HPDE6-E6E7 (cell line): Measurements from ENCODE around the gene FAM168A.
A peak's percentile ranks its signal among the peaks of the same experiment; 100 is the strongest.
"Not testable (repeated sequence)": the region's sequence is repeated elsewhere in the genome, so short reads cannot be mapped to it uniquely, and the experiment has no call there.

Experiments
- DNase-seq: peaks from one replicate; pipeline ENCODE4 v3.0.0; 2011; ENCODE audit warnings: missing footprints; ENCODE audit errors: extremely low spot score

Gene FAM168A

DNA sequence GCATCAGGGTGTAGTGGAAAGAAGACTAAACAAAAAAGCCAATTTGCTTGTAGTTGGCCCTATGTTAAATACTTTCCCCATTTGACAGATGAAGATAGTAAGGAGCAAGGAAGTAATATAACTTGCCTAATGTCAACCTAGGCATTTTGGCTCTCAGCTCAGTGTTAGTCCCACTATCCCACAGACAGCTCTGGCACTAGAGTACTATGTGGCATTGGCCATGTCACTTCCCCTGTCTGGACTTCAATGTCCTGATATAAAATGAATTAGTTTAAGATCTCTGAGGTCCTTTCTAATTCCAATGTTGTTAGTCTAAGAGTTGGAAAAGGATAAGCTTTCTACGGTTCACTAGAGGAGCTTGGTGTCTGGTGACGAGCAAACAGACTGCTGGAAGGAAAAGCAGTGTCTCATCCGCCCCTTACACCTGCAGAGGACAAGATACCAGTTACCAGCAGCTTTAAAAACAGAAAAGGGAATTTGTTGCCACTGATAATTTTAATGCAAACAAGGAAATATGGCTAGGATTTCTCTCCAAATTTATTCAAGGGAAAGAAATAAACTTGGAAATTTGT is 129.2 kb downstream of the FAM168A start:
- DNase-seq, result no peak

DNA sequence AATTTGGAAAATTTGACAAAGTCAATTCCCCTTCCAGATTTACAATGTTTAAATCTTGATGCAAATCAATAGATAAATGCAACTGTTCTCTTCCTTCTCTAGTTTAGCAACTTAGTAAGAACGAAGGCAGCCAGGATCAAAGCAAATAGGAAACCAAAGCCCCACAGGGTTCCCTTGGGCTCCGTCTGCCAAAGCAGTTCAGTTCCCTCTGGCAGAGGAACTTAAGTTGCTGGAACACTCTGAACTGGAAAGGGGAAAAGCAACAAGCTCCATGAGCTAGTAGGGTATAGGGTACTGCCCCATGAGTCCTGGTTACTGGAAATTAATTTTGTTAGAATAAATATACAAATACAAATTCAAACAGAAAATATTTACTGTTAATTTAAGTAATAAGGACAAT is 130.4 kb downstream of the FAM168A start:
- DNase-seq, result no peak

DNA sequence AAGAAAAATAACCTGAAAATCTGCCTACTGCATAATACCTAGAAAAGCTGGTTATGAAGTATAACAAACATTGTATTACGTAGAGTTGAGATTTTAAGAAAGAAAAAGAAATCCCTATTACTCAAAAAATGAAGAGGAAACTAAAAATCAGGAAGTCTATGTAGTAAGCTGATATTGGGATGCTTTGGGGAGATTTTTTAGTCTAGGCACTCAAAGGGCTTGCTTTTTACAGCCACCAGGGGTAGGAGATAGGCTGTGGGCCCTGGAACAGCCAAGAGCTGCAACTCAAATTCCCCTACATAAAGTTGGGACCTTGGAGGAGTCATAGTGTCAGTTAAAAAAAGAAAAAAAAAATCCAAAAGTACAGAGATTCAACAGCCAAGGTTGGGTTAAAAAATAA is 131.3 kb downstream of the FAM168A start:
- DNase-seq, result no peak

DNA sequence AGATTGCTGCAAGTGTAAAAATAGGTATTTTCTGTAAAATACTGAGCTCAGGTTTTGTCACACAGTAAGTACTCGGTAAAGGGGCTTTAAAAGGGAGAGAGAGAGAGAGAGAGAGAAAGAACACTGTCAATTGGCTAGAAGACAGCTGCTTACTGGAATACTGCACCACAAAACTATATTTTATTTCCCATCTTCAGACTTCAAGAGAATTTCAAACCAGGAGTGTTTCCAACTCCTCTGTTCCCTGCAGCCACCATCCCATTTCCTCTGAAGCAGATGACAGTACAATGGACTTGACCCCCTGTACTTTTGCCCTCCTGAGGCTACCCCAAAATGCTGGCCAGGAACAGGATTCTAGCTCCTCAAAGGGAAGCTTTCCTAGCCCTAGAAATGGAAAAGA is 132.0 kb downstream of the FAM168A start:
- DNase-seq, result no peak

DNA sequence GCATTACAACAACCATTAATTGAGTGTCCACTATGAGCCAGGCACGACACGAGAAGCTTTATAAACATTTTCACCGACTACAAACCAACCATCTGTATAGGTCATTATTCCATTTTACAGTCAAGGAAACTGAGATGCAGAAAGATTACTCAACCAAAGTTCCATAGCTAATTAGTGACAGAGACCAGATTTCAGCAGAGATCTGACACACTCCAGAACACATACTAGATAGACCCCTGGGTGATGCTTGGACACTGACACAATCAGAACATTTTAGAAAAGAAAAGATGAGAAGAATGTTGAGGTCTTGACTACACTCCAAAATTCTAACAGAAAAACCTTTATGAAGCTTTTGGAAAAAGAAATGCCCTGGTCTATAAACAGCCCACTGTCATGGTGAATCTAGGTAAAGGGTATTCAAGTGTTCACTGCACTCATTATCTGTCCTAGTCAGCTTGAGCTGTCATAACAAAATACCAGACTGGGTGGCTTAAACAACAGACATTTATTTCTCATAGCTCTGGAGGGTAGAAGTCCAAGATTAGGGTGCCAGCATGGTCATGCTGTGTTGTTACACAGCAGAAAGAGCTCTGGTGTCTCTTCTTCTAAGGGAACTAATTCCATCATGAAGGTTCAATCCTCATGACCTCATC is 132.8 kb downstream of the FAM168A start:
- DNase-seq, result no peak

DNA sequence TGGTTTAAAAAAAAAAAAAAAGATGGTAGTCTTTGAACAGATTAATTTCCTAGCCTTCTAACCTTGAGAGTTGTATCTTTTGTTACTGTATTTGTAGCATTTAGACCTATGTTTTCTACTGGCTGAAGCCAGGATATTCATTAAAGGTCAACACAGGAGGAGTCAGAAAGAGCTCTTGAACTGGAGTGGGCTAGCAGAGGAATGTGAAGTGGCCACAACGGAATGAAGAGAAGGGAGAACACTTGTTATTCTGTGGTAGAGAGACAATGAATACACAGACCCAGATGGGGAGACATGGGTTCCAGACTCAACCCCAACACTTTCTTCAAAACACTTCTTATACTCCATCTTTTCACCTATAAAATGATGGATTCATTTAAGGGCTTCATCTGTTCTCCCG is 133.6 kb downstream of the FAM168A start:
- DNase-seq, result no peak

DNA sequence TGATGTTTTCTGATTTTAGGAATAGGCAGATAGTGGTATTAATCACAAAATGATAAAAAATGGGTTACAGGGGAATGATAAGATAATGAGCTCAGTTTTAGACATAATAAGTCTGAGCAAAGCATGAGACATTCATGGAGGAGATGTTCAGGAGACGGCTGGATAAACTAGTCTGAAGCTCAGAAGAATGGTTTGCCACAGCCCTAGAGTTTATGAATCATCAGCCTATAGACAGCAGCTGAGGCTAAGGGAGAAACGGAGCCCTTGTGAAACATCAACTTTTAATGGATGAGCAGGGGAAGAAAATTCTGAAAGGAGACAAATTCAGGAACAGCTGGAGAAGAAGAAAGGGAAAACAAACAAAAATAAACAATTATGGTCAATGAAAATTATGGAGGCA is 134.6 kb downstream of the FAM168A start:
- DNase-seq, result peak; percentile 7

DNA sequence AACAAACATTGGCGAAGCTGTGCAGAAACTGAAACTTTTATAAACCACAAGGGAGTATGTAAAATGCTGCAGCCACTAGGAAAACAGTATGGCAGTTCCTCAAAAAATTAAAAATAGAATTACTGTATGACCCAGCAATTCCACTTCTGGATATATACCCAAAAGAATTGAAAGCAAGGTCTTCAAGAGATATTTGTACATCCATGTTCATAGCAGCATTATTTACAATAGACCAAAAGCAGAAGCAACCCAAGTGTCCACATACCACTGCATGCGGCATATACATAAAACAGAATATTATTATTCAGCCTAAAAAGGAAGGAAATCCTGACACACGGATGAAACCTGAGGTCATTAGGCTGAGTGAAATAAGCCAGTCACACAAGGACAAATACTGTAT is 135.9 kb downstream of the FAM168A start:
- no peak for DNase-seq

DNA sequence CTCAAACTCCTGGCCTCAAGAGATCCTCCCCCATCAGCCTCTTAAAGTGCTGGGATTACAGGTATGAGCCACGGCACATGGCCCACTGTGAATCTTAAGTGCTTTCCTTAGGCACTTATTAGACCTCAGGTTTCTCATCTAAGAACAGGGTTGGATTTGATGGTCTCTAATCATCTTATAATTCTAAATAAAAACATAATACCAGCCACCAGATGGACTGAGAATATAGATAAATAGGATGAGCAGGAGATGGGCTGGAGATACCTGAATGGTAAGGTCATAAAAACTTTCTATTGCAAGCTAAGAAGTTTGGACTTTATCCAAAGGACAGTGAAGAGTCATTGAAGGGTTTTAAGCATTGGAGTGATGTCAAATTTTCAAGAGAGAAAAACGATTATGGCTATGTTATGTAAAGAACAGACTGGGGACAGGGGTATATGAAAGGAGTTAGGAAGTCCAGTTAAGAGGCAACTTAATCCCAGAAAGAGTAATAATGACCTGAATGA is 136.5 kb downstream of the FAM168A start:
- DNase-seq, result no peak

DNA sequence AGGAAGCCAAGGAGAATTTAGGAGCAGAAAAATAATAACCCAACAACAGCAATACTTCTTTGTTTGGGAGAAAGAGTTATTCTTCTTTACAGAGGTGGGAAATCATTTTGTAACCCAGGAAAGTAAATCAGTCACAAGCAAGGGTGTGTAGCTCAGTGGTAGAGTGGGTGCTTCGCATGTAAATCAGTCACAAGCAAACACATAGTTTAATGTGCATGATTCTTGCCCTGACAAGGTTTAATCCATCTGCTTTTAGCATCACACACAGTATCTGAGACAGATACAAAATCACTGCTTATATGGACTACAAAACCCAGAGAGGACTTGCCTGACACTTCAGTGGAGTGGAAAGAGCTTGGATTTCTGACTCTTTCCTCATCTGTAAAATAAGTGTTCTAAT is 139.7 kb downstream of the FAM168A start:
- DNase-seq, result no peak

DNA sequence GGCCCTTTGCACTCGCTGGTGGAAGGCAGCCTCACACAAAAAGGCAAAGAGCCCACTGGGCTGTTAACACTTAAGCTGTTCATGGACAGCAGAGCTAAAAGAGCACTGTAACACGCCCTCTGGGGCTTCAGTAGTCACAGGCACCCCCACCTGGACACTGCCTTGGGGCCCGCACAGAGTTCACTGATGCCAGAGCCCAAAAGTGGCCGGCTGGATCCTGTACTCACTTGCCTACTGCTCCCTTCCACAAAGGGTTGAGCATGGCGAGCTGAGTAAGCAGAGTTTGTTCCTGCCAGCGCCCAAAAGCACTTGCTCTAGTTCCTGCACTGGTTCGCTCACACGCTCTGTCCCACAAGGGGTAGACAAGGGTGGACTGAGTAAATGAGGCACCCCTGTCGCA is 142.9 kb downstream of the FAM168A start:
- DNase-seq, result no peak

DNA sequence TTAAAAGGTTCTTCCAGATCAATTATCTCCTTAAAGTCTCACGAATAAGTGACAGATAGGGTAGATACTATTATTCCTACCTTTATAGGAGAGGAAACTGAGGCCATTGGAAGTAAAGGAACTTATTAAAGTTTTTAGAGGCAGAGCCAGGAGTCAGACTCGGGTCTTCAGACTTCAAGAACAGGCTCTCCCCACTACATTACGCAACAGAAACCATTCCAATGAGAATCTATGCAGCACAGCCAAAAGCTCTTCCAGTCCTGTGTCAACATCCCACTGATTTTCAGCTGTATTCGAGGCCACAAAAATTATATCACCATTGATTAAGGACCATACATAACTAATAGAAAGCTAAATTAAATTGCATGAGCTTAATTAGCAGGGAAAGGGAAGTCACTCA is 144.3 kb downstream of the FAM168A start:
- no peak for DNase-seq

DNA sequence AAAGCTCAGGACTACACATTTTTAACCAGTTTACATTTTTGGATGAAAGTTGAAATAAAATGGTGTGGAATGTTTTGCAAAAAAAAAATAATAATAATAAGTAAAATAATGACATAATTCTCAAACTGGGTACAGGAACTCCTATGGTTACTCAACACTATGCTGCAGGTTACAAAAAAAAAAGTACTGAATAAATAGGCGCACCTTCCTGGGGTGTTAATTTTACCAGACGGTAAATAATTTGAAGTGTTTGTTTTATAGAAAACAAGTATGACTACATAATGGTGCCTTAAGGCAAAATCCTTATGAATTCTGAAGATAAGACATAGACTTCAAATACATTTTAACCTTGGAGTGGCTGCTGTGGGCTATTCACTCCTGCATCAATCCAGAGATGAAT is 145.2 kb downstream of the FAM168A start:
- no peak for DNase-seq

DNA sequence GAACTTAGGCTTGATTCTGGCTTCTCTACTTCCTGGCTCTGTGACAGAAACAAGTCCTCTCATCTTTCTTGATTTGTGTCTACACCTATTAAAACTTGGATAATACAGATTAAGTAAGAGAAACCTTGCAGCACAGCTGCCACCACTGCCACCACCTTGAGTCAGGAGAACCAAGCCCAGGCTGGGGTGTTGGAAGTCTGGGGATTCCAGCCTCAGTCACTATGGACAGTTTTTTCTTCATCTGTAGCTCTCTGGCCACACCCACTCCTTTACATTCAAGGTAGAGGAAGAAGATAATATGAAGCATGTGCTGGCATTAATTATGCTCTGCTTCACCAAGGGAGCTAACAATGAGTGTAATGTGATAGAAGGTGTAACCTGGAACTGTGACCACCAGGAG is 146.0 kb downstream of the FAM168A start:
- no peak for DNase-seq

DNA sequence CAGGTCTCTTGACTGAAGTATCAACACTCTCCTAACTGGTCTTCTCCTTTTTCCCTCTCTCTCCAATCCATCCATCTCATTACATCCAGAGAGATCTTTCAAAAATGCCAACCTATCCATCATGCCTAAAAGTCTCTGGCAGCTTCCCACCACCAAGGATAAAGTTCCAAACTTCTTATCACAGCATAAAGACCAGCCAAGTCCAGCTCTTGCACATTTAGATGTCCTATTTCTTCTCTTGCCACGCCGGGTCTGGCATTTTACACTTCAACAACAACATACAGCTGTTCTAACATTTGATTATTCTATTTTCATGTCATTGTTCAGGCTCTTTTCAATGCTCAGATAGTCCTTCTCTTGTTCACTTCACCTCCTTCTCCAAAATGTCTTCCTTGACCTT is 151.1 kb downstream of the FAM168A start:
- DNase-seq, result no peak

DNA sequence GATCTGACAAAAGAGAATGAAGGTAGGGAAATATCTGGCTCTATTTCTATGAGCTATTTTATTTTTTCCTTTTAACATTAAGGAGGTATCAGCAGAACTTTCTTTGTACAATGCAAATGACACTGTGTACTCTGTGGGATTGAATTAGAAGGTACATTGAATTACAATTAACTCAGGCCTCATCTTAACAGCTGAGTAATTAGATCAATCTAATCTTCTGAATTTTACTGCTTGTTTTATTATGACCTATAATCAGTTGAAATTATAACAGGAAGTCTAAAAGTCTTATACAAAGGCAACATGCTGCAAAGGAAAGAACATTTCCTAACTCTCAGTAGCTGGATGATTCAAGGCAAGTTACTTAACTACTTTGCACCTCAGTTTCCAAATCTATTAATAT is 151.9 kb downstream of the FAM168A start:
- DNase-seq, result no peak

DNA sequence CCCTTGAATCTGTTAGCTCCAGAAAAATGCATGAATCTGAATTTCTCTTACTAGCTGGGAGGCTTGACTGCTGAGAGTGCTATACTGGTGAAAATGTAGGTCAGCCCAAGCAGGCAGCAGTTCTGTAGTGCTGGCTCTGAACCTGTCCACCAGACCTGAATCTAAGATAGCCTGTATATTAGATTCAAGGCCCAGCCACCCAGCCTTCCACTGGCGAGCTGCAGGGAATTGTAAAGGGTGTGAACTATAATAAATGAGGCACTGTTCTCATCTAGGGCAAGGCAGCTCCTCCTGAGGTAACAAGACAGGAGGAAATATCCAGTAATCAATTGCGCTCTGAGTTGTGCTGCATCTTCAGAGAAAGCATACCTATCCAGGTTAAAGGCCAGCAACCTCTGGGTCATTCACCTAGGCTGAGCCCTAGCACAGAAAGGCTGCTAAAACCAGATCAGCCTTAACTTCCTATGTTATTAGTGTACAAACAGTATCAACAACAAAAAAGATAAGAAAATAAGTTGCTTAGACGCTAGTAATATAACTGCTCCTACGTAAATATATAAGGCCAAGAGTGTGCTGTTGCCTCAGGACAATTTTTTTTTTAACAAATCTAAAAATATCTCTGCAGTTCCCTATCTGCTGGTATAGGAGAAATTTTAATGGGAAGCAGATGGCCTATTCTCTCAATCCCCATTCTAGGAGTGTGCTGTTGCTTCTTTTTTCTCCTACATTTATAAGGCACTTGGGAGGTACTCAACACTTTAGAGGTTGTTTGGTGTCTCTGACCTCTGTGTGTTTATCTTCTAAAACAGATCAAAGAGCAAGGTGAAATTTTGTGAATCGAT is 158.7 kb downstream of the FAM168A start:
- no peak for DNase-seq

DNA sequence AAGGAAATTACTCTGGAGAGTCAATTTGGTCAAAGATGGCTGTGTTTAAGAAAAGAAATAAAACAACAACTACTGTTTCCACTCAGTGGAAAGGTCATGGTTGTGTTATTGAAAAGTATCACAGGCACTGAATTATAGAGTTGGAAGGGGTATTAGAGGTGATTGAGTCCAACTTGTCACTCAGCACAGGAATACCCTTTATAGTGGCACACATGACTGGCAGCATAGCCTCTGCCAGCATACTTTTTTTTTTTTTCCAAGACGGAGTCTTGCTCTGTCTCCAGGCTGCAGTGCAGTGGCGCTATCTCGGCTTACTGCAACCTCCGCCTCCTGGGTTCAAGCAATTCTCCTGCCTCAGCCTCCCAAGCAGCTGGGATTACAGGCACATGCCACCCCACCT is 161.1 kb downstream of the FAM168A start:
- not testable (repeated sequence) for DNase-seq

DNA sequence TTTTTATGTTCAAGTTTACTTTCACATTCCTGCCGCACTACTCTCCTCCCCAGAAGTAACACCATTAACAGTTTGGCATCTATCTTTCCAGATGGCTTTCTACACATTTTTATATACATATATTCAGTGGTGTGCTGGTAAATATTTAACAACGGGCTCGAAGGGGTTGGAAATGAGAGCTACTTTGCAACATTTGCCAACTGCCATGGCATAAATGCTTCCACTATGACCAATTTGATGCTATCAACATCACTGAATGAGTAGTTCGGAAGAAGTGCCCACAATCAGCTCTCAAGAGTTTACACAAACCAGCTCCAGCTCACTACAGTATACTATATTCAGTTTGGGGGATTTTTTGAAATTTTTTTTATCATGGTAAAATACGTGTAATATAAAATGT is 166.5 kb downstream of the FAM168A start:
- no peak for DNase-seq

DNA sequence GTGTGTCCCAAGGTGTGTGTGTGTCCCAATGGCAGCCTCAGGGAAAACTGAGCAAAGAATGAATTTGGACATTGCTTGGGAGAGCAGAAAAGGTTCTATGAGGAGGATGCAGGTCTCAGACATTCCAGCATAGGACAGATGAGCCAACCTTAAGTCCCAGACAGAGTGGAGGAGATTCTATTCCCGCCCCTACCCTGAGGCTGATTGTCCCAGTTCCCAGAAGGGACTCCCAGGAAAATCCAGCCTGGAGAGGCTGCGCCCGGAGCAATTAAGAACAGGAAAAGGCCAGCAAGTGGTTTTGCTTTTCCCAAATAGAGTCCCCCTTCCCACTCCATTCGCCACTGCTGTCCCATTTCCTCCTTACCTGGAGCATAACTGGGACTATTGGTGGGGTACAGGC is 167.6 kb downstream of the FAM168A start:
- DNase-seq, result no peak

DNA sequence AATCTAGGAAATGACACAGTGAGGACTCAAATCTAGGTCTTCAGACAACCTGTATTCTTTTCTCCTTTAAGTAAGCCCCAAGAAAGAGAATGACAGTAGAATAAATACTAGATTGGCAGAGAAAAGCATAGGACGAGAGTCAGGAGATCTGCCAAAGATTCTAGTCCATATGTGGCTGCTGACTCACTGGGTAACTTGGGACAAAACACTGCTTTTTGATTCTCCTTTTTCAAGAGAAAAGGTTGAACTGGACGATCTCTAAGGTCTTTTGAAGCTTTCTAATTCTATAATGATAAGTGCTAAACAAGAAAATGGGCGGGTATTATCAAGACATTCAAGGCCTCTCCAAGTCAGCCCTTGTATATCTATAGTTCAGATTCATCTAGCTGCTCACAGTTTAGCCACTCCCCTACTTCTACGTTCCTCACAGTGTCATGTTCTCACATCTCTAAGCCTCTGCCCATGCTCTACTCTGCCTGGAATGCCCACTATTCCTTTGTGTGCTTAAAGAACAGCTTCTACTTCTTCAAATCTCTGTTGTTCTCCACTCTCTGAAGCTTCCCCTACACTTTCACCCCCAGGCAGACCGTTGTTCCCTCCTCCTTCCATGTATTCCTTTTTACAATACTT is 168.7 kb downstream of the FAM168A start:
- no peak for DNase-seq

DNA sequence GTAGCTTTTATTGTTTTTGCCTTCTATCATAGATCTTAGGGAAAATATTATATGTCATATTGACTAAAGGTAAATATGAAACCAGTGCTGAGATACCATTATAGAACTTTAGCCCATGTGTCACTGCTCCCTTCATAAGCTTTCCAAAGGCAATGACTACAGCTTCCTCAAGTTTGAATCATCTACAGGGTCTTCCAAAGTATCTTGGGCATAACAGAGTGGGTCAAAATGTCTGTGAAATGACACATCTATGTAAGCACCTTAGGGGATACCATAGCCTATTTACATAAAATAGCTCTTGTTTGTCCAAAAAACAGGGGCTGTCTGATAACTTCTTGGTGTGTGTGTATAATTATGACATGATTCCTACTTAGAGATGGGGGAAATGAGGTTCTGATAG is 169.2 kb downstream of the FAM168A start:
- no peak for DNase-seq

DNA sequence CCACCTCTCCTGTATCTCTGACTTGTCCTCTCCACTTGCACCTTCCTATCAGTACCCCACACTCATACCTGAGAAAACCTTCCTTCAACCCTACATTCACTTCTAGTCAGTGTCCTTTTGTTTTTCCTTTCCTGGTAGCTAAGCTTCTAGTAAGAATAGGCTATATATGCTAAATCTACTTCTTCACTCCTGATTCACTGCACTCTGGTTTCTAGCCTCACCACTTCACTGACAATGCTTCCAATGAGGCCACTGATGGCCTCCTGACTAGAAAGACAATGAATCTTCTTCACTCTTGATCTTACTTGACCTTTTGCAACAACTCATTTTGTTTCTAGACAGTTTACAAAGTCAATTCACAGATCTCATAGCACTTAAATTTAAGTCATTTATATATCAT is 169.7 kb downstream of the FAM168A start:
- DNase-seq, result no peak
